ENCODE data around the gene EEFSEC. TPM values are rescaled to one million over a fixed set of nuclear protein-coding genes. Genes with fewer than 3 reads are reported as not detected.

The EEFSEC gene
- total and polyA plus RNA-seq, 2 of the 4 experiments (the other 2 are of a cell fraction) = 4.5 to 9.3 TPM

- ATAC-seq (ENCODE audit: low read depth) = peak; percentile 82
- peak; percentile 79 for DNase-seq
These were observed 64.6 kb downstream of the EEFSEC start for GRCh38 chr3:128217702-128218547.

More at GRCh38 chr3:128217702-128218547, 64.6 kb downstream of the EEFSEC start:
- Histone ChIP-seq H3K4me3 (ENCODE audit: insufficient read depth, low read depth, low read length) (no peak overlapping the region), H2AK9ac (replicated peaks; ENCODE audit: low read depth, low read length, poor library complexity) (no peak overlapping the region), H3K36me3 (ENCODE audit: control insufficient read depth, insufficient read depth, low read length) (no peaks in the 10 kb centered on the region), H2BK5ac (ENCODE audit: low read depth, low read length, poor library complexity, severe bottlenecking) (no peak overlapping the region), H2BK120ac (ENCODE audit: low read depth, low read length) (peak overlapping the region; percentile 5), H3K27me3 (ENCODE audit: control insufficient read depth, insufficient read depth, low read length) (no peaks in the 10 kb centered on the region), H3K9ac (ENCODE audit: low read depth, low read length) (no peak overlapping the region), H3K56ac (ENCODE audit: extremely low read depth, insufficient read depth, low read length) (no peak overlapping the region), H3K18ac (ENCODE audit: low read depth, low read length) (peak overlapping the region; percentile 5; the same call in 1 of the 2 replicates), H3K9me3 (ENCODE audit: control insufficient read depth, insufficient read depth, low read length) (peaks cover 2% of the 10 kb centered on the region; the same call in 1 of the 2 replicates), H2BK15ac (ENCODE audit: low read depth, low read length) (no peak overlapping the region), H3K79me1 (ENCODE audit: low read depth in 1 of 2, low read length in 2 of 2) (peaks cover 6 to 25% of the 10 kb centered on the region in 2 experiments), H2AFZ (replicated peaks; ENCODE audit: low read length, poor library complexity) (no peak overlapping the region), H4K20me1 (ENCODE audit: insufficient read depth, low read length) (peaks cover 12% of the 10 kb centered on the region; the same call in 1 of the 2 replicates), H2BK20ac (ENCODE audit: low read depth, low read length) (peak overlapping the region; percentile 3; the same call in 1 of the 2 replicates), H3K9me1 (ENCODE audit: insufficient read depth, low read length) (peaks cover 28% of the 10 kb centered on the region), H4K8ac (ENCODE audit: low read depth in 2 of 2, low read length in 2 of 2) (peak overlapping the region in 1 of 2 experiments; percentile 34; a peak in 2 of 4 replicates), H2AK5ac (ENCODE audit: low read depth, low read length) (no peak overlapping the region; the same call in 1 of the 2 replicates), H3K4me1 (ENCODE audit: control insufficient read depth, insufficient read depth, low read length) (peaks cover 22% of the 10 kb centered on the region), H3K23ac (ENCODE audit: low read depth, low read length) (0 out of 2 replicates have a peak overlapping the region, but pooled peaks have one; percentile 6), H4K5ac (ENCODE audit: low read depth, low read length) (no peak overlapping the region; the same call in 1 of the 2 replicates), H3K4me2 (ENCODE audit: low read depth, low read length) (peak overlapping the region; percentile 15), H4K91ac (ENCODE audit: insufficient read depth, low read depth, low read length) (no peak overlapping the region; the same call in 1 of the 2 replicates), H3K4ac (ENCODE audit: low read depth, low read length) (peak overlapping the region; percentile 45), H3K14ac (replicated peaks; ENCODE audit: low read depth, low read length) (peak overlapping the region; percentile 16; the same call in 1 of the 2 replicates), H3K27ac (ENCODE audit: insufficient read depth, low read length) (peak overlapping the region; percentile 44; the same call in 1 of the 2 replicates)
- peak; percentile 36; the same call in 1 of the 2 replicates for TF ChIP-seq CEBPB (IDR thresholded peaks at IDR 0.05; ENCODE audit: low read depth, low read length)
- no peak for TF ChIP-seq BHLHE40 (IDR thresholded peaks at IDR 0.05; ENCODE audit: low read depth, low read length)
- no peak for TF ChIP-seq MAFK (IDR thresholded peaks at IDR 0.05; ENCODE audit: low read depth, low read length)
- no peak for TF ChIP-seq RFX5 (IDR thresholded peaks at IDR 0.05; ENCODE audit: low read depth, low read length)
- BruUV-seq (replicated peaks) = no TSS peak
- in situ Hi-C loops (cut with MboI; ENCODE audit: low sequenced_read_pairs) (no loop called here), intact Hi-C loops (cut with micrococcal nuclease) (no loop called here), dilution Hi-C loops (cut with HindIII; ENCODE audit: low sequenced_read_pairs, unreplicated experiment) (no loop called here)
- WGBS, 2 experiments (ENCODE audit: extremely low coverage in 2 of 2, insufficient read length in 1 of 2) = 23% methylated on average over 3 of the region's 6 CpGs; no CpG with 5 or more reads in 1 of the 2 experiments
- POLR2A ChIA-PET (ENCODE audit: unreplicated experiment) = no interaction called here
- CTCF ChIA-PET = interaction anchor here (1.2 kb wide), 1 partner anchor 104 kb away, joined by 4 read pairs; no protein-coding TSS in a partner anchor
